ENCODE results near the gene ACTL7A.

DNA sequence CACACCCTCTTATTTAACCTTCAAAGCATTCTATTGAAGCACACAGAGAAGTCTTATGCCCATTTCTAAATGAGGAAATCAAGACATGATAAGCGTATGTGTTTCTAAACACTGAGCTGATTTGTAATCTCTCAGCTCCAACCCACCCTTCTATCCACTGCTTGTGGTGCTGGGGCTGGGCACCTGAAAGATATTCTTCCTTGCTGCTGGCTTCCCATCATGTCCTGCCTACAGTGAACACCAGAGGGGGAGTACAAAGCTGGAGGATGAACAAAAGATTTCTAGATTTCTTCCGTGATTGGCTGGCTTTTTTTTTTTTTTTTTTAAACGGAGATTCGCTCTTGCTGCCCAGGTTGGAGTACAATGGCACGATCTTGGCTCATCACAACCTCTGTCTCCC lies 14.4 kb downstream of the ACTL7A start:
- TF ChIP-seq POLR2A (IDR thresholded peaks at IDR 0.05) (no peak), CTCF (IDR thresholded peaks at IDR 0.05) (no peak)
